Stimulated activated CD8-positive, alpha-beta memory T cell treated with anti-CD3 and anti-CD28 coated beads, Interleukin-2, amount 100 ng/mL, for 1 hour (primary cell): ENCODE results near the gene MAGOHB.
A peak's percentile ranks its signal among the peaks of the same experiment; 100 is the strongest.
"Not testable (repeated sequence)": the region's sequence is repeated elsewhere in the genome, so short reads cannot be mapped to it uniquely, and the experiment has no call there.

ENCODE experiments used
- DNase-seq, 2 donors: peaks; one replicate each; pipeline ENCODE4 v3.0.0-alpha.2; 2020; ENCODE audit warnings: low read depth in 2 of 2

The MAGOHB gene

GRCh38 chr12:10613349-10614055 lies at the start of gene MAGOHB:
Gene MAGOHB, minus strand, starts transcription at chr12:10613609. Its CDS starts 77 bp downstream, at chr12:10613532.
- peak; percentile 98 to 99 for DNase-seq

GRCh38 chr12:10661338-10661737 lies 47.9 kb upstream of the MAGOHB start:
- no peak for DNase-seq

- no peak for DNase-seq
Observed at GRCh38 chr12:10654003-10654402, 40.6 kb upstream of the MAGOHB start.

- DNase-seq = no peak
Observed at GRCh38 chr12:10652192-10652591, 38.8 kb upstream of the MAGOHB start.

- DNase-seq = not testable (repeated sequence)
Observed at GRCh38 chr12:10646576-10646975, 33.2 kb upstream of the MAGOHB start.

- no peak for DNase-seq
Observed at GRCh38 chr12:10645910-10646309, 32.5 kb upstream of the MAGOHB start.

- DNase-seq = no peak
Observed at GRCh38 chr12:10641735-10642500, 28.5 kb upstream of the MAGOHB start.

- DNase-seq = no peak
Observed at GRCh38 chr12:10638728-10639127, 25.3 kb upstream of the MAGOHB start.

GRCh38 chr12:10636611-10637010 lies 23.2 kb upstream of the MAGOHB start:
- no peak for DNase-seq

GRCh38 chr12:10636124-10636523 lies 22.7 kb upstream of the MAGOHB start:
- DNase-seq = no peak

- no peak for DNase-seq
Observed at GRCh38 chr12:10635306-10635705, 21.9 kb upstream of the MAGOHB start.

GRCh38 chr12:10634427-10634826 lies 21.0 kb upstream of the MAGOHB start:
- DNase-seq = no peak

GRCh38 chr12:10633541-10633940 lies 20.1 kb upstream of the MAGOHB start:
- DNase-seq = no peak

- no peak for DNase-seq
Observed at GRCh38 chr12:10632226-10632625, 18.8 kb upstream of the MAGOHB start.

GRCh38 chr12:10624605-10625004 lies 11.2 kb upstream of the MAGOHB start:
- DNase-seq = no peak

GRCh38 chr12:10623131-10623530 lies 9.7 kb upstream of the MAGOHB start:
- DNase-seq = no peak

- DNase-seq = no peak
Observed at GRCh38 chr12:10621278-10621677, 7.9 kb upstream of the MAGOHB start.

GRCh38 chr12:10620078-10620779 lies 6.8 kb upstream of the MAGOHB start:
- no peak for DNase-seq

GRCh38 chr12:10618338-10618987 lies 5.1 kb upstream of the MAGOHB start:
- DNase-seq = no peak

GRCh38 chr12:10617863-10618262 lies 4.5 kb upstream of the MAGOHB start:
- DNase-seq = no peak

- no peak for DNase-seq
Observed at GRCh38 chr12:10615532-10615931, 2.1 kb upstream of the MAGOHB start.

GRCh38 chr12:10614056-10614370 lies 604 bp upstream of the MAGOHB start:
- no peak for DNase-seq
